GM13976 (cell line): Measurements from ENCODE around the gene RAD17.
"Not testable (repeated sequence)": the region's sequence is repeated elsewhere in the genome, so short reads cannot be mapped to it uniquely, and the experiment has no call there.

Experiments used
- DNase-seq: peaks from one replicate; pipeline ENCODE4 v3.0.0; 2012; ENCODE audit warnings: low spot score
- in situ Hi-C: fragments of 300-500 bp; cut with MboI; formaldehyde crosslinking; loops from one replicate; pipeline ENCODE4 v1.12.0; 2022; ENCODE audit warnings: low sequenced_read_pairs, mixed read lengths, inconsistent platforms; ENCODE audit not compliant: unreplicated experiment
- TF ChIP-seq, protein P1 (sequence below): IDR thresholded peaks from 2 replicates; pipeline ENCODE4 v1.5.1; 2012; ENCODE audit warnings: borderline replicate concordance, mild to moderate bottlenecking; ENCODE audit not compliant: insufficient read depth; ENCODE audit errors: extremely low read depth, missing control alignments, control extremely low read depth

The RAD17 gene

DNA sequence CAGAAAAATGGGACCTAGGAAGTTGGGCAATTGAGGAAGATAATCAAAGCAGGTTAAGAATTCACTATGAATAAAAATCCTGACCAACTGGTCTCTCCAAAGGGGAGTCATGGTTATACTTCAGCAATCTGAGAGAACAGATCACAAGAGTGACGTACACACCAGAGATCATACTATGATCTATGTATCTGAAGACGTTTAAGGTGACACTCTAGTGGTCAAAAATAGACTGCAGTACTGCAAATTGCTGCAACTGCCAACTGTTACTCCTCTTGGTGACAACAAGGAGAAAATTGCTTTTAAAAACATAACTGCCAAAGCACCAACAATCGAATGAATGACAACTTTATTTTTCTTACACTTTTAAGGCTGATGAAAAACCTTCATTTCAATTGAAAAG lies 5.2 kb upstream of the RAD17 start:
- peak; percentile 31 for DNase-seq
- in situ Hi-C loops, result loop anchor here (25.0 kb wide), 1 partner anchor 277 kb away; the partner anchor contains the start of gene SLC30A5
- TF ChIP-seq, protein P1, sequence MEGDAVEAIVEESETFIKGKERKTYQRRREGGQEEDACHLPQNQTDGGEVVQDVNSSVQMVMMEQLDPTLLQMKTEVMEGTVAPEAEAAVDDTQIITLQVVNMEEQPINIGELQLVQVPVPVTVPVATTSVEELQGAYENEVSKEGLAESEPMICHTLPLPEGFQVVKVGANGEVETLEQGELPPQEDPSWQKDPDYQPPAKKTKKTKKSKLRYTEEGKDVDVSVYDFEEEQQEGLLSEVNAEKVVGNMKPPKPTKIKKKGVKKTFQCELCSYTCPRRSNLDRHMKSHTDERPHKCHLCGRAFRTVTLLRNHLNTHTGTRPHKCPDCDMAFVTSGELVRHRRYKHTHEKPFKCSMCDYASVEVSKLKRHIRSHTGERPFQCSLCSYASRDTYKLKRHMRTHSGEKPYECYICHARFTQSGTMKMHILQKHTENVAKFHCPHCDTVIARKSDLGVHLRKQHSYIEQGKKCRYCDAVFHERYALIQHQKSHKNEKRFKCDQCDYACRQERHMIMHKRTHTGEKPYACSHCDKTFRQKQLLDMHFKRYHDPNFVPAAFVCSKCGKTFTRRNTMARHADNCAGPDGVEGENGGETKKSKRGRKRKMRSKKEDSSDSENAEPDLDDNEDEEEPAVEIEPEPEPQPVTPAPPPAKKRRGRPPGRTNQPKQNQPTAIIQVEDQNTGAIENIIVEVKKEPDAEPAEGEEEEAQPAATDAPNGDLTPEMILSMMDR, result peak; percentile 17

DNA sequence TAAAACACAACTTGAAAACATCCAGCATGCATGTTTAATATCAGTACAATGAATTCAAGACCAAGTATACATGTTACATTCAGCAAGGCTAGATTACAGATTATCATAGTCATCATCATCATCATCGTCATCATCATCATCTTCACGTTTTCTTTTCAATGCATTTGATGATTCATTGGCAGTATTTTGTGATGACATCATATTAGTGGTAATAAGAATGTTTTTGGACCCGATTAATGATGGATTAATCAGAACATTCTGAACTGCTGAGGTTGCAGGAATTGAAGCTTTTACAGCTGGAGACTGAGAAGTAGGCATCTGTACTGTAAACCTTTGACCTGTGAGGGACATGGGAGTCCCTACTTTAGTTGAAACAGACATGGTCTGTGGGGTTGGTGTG lies 4.8 kb upstream of the RAD17 start:
- TF ChIP-seq, protein P1, result no peak
- no peak for DNase-seq
- in situ Hi-C loops, result loop anchor here (25.0 kb wide), 1 partner anchor 278 kb away; the partner anchor contains the start of gene SLC30A5

DNA sequence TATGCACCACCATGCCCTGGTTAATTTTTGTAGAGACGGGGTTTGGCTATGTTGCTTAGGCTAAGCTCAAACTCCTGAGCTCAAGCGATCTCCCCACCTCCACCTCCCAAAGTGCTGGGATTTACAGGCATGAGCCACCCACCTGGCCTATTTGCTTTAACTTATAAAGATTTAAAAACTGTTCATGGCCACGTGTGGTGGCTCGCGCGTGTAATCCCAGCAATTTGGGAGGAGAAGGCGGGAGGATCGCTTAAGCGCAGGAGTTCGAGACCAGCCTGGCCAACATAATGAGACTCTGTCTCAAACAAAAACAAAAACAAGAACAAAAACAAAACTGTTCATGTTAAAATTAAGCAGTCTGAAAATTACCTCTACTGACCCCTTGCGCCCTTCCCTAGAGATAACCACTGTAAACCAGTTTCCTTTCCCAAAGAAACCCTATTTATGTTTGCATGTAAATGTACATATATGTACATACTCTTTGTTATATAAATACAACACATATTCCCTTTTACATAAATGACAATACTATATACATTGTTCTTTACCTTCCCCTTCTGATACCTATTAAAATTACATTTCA lies 1.8 kb upstream of the RAD17 start:
- in situ Hi-C loops, result loop anchor here (25.0 kb wide), 1 partner anchor 280 kb away; the partner anchor contains the start of gene SLC30A5
- TF ChIP-seq, protein P1, result no peak
- DNase-seq, result no peak

DNA sequence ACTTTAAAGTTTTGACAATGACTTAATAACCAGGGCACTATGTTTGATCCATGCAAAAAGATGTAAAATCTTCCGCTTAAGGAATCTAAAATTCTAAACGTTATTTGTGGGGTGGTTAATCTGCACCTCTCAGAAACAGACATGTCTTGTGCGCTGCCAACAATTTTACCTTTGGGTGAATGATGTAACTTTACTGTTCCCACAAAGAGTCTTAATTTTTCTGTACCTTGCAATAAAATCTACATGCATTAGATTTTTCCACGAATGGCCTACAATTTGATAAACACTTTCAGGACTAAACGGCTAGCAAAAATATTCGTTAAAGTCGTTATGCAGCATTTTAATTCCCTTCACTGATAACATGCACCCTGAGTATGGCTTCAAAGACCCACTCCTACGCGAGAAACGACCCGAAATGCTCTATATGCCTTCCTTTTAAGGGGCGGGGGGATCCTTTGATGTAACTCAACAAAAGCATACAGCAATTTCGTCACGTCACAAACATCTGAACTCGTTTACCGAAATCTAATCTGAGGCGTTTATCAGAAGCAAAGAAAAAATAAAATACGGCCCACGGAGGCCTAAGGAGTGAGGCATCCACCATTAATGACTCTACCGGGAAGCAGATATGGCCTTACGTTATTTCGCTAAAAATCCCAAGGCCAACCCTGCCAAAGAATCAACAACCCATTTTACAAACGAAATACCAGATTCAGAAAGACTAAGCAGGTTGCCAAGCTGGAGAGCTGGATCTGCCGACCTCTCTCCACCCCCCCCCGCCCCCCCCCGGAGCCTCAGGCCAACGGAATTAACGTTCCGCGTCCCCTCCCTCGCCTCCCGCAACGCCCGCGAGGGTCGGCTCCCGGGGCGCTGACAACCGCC lies 919 bp upstream of the RAD17 start:
- peak; percentile 22 for DNase-seq
- TF ChIP-seq, protein P1, result no peak
- in situ Hi-C loops, result loop anchor here (25.0 kb wide), 1 partner anchor 281 kb away; the partner anchor contains the start of gene SLC30A5

DNA sequence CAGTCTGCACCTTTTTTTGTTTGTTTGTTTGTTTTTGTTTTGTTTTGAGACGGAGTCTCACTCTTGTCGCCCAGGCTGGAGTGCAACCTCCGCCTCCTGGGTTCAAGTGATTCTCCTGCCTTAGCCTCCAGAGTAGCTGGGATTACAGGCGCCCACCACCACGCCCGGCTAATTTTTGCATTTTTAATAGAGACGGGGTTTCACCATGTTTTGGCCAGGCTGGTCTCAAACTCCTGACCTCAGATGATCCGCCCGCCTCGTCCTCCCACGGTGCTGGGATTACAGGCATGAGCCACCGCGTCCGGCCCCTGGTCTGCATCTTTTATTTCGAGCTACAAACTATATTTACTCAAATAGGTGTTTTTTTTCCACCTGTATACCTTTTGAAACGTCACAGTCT lies 717 bp downstream of the RAD17 start:
- not testable (repeated sequence) for DNase-seq
- in situ Hi-C loops, result loop anchor here (25.0 kb wide), 1 partner anchor 283 kb away; the partner anchor contains the start of gene SLC30A5

DNA sequence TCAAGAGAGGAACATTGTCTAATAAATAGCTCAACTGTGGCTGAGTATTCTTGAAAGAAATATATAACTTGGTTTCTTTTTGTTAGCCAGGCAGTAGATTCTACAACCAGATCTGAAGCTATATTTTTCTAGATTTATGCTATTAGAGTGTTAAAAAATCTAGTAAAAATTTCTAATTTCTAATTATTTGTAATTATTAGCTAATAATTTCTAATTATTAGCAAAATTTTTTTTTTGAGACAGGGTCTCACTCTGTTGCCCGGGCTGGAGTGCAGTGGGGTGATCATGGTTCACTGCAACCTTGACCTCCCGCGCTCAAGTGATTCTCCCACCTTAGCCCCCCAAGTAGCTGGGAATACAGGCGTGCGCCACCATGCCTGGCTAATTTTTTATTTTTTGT lies 2.8 kb downstream of the RAD17 start:
- in situ Hi-C loops, result loop anchor here (25.0 kb wide), 1 partner anchor 285 kb away; the partner anchor contains the start of gene SLC30A5
- TF ChIP-seq, protein P1, result no peak
- DNase-seq, result no peak
